HG03342 (cell line): ENCODE measurements around the gene TNFRSF1B.

ENCODE experiments used
- ATAC-seq: cut with Tn5 transposase; IDR thresholded peaks from one replicate; pipeline ENCODE4 v1.9.1; 2021; ENCODE audit warnings: mild to moderate bottlenecking, moderate library complexity; ENCODE audit not compliant: unreplicated experiment

The TNFRSF1B gene

DNA sequence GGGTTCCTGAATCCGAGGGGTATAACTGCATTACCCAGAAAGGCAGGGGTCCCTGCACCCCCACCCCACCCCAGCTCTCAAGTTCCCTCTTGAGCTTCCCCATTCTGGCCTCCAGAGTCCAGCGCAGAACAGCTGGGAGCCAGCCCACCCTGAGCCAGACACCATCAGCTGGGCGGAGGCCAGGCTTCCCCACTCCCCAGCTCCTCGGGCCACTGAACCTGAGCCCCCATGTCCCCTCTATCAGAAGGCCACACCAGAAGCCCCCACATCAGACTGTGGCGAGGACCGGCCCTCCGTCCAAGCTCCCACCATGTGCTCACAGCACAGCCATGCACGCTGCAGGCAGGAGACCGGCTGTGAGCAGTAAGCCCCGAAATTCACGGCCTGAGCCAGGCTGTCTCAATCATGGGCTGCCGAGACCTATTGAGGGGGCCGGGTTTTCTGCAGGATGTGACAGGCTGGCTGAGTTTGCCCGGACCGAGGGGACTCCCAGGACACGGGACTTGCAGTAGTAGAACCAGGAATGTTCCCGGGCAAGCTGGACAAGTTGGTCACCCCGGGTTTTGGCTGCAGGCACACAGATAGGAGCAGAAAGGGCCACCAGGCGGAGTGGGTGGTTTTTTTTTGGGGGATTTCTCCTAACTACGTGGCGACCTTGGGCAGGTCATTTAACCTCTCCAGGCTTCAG, 25.5 kb upstream of the TNFRSF1B start:
- no peak for ATAC-seq

DNA sequence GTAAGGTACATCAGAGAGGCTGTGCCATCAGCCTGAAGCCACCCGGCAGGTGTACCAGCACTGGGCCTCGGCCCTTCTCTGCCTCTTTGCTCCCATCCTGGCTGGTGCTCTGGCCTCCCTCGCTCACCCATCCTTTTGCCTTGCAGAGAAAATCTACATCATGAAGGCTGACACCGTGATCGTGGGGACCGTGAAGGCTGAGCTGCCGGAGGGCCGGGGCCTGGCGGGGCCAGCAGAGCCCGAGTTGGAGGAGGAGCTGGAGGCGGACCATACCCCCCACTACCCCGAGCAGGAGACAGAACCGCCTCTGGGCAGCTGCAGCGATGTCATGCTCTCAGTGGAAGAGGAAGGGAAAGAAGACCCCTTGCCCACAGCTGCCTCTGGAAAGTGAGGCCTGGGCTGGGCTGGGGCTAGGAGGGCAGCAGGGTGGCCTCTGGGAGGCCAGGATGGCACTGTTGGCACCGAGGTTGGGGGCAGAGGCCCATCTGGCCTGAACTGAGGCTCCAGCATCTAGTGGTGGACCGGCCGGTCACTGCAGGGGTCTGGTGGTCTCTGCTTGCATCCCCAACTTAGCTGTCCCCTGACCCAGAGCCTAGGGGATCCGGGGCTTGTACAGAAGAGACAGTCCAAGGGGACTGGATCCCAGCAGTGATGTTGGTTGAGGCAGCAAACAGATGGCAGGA, 24.5 kb upstream of the TNFRSF1B start:
- no peak for ATAC-seq

DNA sequence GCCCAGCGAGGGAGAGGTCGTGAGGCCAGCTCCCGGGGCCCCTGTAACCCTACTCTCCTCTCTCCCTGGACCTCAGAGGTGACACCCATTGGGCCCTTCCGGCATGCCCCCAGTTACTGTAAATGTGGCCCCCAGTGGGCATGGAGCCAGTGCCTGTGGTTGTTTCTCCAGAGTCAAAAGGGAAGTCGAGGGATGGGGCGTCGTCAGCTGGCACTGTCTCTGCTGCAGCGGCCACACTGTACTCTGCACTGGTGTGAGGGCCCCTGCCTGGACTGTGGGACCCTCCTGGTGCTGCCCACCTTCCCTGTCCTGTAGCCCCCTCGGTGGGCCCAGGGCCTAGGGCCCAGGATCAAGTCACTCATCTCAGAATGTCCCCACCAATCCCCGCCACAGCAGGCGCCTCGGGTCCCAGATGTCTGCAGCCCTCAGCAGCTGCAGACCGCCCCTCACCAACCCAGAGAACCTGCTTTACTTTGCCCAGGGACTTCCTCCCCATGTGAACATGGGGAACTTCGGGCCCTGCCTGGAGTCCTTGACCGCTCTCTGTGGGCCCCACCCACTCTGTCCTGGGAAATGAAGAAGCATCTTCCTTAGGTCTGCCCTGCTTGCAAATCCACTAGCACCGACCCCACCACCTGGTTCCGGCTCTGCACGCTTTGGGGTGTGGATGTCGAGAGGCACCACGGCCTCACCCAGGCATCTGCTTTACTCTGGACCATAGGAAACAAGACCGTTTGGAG, 23.7 kb upstream of the TNFRSF1B start:
- no peak for ATAC-seq

DNA sequence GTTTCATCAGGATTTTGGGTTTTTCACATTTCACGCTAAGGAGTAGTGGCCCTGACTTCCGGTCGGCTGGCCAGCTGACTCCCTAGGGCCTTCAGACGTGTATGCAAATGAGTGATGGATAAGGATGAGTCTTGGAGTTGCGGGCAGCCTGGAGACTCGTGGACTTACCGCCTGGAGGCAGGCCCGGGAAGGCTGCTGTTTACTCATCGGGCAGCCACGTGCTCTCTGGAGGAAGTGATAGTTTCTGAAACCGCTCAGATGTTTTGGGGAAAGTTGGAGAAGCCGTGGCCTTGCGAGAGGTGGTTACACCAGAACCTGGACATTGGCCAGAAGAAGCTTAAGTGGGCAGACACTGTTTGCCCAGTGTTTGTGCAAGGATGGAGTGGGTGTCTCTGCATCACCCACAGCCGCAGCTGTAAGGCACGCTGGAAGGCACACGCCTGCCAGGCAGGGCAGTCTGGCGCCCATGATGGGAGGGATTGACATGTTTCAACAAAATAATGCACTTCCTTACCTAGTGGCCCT, 23.1 kb upstream of the TNFRSF1B start:
- ATAC-seq, result no peak

DNA sequence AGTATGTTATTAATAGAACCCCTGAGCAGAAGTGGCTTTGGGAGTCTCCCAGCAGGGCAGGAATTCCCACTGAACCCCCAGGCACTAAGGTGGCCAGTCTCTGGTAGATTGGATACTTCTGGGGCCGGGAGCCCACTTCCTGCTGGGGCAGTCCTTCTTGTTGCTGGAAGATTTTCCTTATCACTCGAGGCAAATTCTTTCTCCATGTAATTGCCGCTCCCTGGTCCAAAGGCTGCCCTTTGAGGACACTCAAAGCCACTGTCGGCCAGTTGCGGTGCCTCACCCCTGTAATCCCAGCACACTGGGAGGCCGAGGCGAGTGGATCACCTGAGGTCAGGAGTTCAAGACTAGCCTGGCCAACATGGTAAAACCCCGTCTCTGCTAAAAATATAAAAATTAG, 22.6 kb upstream of the TNFRSF1B start:
- ATAC-seq, result no peak

DNA sequence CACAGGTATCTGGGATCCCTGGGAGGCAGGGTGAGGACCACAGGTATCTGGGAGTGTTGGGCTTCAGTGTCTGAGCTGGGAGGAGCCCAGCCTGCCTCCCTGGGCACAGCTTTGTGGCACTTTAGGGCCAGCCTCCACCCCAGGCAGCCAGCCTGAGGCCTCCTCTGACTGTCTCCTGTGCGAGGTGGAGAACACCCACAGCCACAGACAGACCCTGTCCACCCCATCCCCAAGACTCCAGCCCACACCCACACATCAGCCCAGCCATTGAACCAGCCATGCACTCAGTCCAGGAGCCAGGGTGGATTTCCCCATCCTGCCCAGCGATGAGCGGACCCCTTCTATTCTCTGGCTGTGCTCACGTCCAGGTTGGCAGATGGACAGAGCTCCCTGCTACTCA, 21.8 kb upstream of the TNFRSF1B start:
- no peak for ATAC-seq

DNA sequence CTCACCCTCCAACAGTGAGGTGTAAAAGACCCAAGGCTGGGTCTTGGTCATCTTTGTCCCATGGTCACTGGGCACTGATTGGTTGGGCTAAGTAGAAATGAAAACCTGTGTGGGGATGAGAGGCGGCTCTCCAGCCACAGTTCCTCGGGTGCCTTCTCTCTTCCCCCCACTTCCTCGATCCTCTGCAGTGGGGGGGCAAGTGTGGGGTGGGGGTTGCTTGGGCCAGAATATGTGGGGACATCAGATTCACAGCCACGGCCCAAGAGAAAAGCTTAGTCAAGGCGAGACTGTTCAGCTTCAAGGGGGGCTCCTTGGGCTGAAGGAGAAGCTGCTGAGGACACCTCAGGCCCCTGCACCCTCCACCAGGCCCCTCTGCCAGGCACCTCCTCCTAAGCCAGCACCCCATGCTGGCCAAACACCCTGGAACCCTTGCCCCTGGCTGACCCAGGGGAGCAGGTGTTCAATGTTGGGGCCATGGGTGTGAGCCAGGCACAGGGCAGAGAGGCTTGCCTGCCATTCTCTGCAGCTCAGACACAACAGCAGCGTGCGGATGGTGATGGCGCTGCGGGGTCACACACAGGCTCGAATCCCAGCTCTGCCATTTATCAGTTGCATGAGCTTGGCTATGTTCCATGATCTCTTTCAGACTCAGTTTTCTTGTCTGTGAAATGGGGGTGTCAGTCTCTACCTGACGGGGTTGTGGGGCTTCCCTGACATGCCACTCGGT, 21.0 kb upstream of the TNFRSF1B start:
- ATAC-seq, result no peak

DNA sequence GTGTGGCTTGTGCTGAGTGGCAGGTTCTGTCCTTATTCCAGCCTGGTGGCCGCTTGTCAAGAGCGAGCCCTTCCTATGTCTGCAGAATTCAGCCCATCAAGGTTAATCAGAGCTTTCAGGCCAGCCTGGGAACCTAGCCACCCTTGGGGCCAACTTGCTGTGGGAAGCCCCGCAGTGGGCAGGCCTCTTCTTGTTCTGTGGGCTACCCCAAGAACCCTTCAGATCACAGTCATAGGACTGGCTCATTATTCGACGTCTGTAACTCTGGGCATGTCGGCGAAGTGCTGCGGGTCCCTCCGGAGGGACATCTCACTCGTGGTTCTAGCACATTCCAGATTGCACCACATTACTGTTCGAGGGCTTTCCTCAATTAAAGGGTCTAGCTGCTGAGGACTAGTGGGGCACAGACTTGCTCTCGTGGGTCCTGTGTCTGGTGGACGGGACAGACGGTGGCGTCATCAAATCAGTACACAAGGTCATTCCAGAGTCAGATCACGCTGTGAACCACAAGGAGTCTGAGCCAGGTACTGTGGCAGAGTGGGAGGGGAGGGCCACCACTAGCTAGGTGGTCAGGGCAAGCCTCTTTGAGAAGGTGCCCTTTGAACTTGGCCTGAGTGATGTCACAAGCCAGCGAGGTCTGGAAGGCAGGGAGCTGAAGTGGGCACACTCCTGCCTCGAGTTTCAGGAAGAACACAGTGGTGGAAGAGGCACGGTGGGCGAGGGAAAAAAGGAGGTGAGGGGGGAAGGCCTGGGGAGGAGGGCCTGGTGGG, 20.3 kb upstream of the TNFRSF1B start:
- no peak for ATAC-seq

DNA sequence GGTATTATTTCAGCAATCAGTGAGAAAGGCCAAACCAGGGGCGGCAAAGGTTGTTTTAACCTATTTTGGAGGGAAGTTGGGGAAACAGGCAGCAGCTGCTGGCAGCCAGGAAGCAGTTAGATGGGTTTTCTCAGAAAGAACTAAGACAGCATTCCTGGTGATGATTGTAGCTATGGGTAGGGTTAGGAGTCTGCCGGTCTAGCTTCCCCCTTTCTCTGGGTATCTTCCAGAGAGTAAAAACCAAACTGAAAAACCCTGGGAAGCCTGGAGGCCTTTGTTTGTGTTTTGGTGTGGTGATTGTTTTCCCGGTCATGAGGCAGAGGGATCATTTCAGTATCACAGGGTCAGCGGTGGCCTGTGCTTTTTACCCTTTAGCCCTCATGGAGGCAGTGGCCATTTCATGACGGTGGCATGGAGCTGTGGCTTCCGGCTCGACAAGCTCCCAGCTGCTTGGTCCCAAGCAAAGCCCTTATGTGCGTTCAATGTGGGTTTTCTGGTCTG, 19.5 kb upstream of the TNFRSF1B start:
- ATAC-seq, result no peak

DNA sequence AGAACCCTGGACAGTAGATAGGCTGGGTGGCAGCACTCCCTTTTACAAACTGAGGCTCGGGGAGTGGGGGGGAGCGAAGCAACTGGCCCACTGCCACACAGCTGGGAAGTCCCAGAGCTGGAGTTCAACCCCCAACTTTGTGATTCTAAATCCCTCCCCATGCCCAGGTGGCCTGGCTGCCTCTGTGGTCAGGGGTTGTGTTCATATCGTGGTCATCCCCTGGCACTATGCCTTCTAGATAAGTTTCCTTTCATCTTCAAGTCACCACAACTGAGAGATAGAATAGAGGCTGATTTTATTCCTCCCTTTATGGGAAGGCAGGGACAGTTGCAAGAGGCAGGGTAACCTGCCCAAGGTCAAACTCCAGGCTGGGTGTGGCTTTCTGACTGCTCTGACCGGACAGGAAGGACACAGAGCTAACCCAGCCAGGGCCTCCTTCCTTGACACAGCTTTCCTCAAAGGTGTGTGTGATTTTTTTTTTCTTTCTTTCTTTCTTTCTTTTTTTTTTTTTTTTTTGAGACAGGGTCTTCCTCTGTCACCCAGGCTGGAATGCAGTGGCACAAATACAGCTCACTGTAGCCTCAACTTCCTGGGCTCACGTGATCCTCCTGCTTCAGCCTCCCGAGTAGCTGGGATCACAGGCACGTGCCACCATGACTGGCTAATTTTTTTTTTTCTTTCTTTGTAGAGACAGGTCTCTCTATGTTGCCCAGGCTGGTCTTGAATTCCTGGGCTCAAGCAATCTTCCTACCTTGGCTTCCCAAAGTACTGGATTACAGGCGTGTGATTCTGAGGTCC, 18.4 kb upstream of the TNFRSF1B start:
- ATAC-seq, result no peak

DNA sequence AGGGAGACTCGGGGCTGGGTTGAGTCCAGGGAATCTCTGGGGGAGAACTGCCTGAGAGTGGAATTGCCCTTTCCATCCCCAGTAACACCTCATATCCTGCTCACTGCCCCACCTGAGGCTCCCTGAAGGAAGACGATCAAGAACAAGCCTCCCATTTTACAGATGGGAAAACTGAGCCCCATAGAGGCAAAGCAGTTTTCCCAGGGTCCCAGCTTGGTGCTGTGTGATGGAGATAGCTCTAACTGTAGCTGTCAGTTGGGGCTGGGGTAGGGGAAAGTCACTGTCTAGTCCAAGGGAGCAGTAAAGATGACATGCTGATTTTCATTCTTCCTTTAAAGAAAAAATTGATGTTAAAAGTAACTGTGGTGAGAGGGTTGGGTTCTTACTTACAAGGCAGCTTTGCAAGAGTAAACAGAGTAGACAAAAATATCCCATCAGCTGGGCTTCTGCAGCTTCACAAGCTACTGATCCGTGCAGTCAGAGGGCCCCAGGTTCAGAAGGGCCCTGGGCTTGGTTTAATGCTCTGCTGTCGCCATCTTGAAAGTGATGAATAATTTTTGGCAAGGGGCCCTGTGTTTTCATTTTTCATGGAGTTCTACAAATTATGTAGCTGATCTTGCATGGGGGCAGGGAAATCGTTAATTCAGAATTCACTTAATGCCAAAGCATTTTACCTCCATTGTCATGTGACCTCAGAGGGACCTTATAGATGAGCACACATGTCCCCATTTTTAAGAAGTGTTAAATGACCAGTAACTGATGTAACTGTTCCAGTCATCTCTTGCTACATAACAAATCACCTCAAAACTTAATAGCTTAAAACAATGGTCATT, 17.6 kb upstream of the TNFRSF1B start:
- ATAC-seq, result no peak

DNA sequence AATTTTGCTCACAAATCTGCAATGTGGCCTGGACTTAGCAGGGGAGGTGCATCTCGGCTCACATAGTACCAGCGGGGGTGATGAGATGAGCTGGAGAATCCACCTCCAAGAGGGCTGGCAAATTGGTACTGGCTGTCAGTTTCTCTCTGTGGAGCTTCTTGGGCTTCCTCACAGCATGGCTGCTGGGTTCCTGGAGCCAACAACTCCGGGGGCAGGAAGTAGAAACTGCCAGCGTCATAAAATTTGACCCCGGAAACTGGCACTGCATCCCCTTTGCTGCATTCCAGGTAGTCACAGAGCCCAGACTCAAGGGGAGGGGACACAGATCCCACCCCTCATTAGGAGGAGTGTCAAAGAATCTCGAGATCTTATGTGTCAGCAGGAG, 17.0 kb upstream of the TNFRSF1B start:
- ATAC-seq, result no peak

DNA sequence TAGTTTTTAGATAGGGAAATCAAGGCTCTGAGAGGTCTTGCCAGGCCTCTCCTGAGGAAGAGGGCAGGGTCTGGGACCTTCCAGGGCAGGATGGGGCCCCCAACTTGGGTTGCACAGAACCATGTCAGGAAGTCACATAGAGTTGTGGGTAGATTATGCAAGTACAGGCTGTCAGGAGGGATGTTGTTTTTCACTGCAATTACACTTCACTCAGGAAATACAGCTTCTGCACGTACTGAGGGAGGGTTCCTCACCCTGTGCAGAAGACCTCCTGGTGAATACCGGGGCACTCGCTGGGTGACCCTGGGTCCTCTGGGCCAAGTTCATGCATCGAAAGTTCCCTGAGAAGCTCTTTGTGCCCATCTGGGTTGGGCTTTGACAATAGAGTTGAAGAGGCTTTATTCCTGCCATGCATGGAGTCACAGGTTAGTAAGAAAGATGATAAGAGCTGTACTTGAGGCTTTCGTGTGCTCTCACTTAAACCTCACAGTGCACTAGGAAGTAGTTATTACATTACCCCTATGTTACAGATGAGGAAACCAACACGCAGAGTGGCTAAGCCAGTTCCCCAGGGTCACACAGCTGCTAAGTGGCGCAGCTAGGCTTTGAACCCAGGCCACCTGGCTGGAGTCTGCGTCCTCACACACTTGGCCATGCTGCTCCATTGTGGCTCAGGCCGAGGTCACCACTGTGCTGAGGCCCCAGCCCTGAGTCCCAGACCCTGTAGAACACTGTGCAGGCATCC, 16.2 kb upstream of the TNFRSF1B start:
- no peak for ATAC-seq

DNA sequence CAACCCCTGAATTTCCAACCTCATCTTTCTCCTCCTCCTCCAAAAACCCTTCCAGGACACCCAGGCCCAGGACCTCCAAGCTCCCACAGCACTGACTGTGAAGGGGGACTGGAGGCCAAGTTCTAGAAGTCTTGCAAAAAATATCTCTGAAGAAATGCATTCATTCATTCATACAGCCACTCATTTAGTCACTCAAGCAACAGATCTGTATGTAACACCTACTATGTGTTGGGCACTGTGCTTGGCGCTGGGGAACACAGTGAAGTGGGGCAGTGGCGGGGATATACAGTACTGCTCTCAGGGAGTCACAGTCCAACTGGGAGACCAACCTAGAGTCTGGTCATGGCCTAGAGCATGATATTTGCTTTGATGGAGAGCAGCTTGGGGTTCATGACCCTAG, 15.3 kb upstream of the TNFRSF1B start:
- no peak for ATAC-seq

DNA sequence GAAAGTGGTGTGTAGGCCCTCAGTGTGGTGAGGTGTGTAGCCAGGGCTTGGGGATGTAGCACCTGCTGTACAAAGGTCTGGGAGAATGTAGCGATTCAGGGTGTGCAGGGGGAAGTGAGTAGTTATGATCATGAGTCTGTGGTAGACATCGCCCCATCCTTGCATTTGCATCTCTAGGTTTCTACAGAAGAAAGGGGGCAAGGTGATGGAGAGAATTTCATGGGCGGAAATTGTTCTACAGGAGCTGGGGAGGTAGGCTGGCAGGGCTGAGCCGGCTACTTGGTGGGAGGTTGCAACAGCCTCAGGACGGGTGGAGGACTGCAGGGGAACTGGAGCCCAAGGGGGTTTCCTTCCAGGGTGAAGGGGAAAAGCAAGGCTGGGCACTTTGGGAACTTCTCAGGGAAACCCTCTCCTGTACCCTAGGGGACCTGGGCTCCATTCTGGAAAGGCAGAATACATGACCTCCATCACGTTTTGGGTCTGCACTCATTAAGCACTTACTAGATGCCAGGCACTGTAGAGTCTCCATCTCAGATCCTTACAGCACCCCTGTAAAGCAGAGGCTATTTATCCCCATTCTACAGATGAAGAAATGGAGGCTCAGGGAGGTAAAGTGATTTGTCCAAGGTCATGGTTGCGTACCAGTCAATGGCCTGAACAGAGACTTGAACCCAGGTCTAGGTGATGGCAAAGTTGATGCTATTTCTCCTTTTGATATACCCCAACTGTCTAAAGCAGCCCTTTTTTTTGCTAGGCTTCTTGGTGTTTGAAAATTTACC, 14.5 kb upstream of the TNFRSF1B start:
- peak; percentile 75 for ATAC-seq

DNA sequence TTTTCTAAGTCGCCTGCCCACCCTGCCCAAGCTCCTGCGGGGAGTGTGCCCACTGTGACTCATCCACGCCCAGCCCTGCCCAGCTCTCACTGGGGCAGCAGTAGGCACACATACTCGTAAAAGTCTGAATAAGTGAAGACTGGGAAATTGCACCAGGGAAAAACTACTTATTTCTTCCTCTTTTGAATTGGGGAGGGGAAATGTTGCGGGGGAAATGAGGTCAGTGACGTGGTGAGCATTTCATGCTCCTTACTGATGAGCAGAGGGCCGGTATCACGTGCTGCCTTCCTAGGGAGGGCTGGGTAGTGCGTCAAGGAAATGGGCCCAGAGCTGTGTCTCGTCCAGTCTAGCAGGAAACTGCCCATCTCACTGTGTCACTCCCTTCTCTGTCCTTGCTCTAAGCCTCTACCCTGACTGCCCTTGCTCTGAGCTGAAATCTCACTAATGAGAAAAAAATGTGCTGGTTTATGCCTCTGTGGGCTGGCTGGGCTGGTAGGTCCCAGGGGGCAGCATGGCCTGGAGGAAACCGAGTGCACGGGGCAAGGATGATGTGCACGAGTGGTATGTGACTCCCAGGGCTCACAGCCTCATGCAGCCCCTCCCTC, 13.5 kb upstream of the TNFRSF1B start:
- ATAC-seq, result no peak

DNA sequence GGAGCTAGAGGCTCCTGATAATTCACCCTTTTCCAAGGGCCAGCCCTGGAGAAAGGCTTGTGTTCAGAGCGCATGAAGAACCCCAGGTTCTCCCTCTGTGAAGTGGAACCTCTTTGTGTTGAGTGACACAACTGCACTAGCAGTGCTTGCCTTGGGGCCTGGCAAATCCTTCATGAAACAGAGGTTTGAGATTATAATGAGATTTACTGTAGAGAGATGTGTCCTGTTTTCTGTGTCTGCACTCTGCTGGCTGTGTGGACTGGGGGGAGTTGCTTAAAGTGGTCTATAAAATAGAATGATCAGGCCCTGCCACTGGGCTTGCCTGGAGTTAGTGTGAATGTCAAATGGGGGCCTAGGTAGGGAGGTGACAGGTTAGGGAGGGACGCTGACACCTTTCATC, 11.5 kb upstream of the TNFRSF1B start:
- no peak for ATAC-seq
